ENCODE measurements around the gene COL23A1.
"Not testable (repeated sequence)": the region's sequence is repeated elsewhere in the genome, so short reads cannot be mapped to it uniquely, and the experiment has no call there.

Gene COL23A1

DNA sequence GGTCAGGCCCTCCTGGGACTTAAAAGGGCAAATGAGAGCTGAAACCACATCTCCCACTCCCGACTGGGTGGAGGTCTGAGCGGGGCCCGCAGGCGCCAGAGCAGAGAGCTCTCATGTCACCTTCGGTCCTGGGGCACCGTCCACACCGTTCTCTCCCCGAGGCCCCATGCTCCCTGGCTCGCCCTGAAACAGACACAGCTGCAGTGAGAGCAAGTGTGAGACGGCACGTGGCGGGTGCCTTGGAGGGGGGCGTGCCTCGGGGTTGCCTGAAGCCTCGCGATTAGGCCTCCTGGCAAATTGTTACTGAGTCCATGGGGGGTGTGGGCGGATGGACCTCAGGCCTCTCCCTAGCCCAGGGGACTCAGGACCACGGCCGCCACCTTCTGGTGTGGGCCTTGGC, 333.4 kb downstream of the COL23A1 start:
- no peak overlapping the region for H3K27ac ChIP-seq (ENCODE audit: extremely low read depth, low read depth, low read length)
- H3K9me3 ChIP-seq (ENCODE audit: control insufficient read depth, insufficient read depth, low read depth, low read length): no peaks in the 10 kb centered on the region
- H3K4me1 ChIP-seq (ENCODE audit: control insufficient read depth, insufficient read depth, low read length): no peaks in the 10 kb centered on the region
- ChIA-PET POLR2A (no interaction called here), CTCF (no interaction called here)
- no peaks in the 10 kb centered on the region for H3K36me3 ChIP-seq (ENCODE audit: control insufficient read depth in 2 of 2, insufficient read depth in 1 of 2, low read length in 2 of 2)
- TF ChIP-seq ZNF302 (tag by site-specific recombination; IDR thresholded peaks at IDR 0.05; ENCODE audit: low read depth) (no peak), ZBTB48 (tag by site-specific recombination; IDR thresholded peaks at IDR 0.05) (no peak), ZNF610 (tag by site-specific recombination; IDR thresholded peaks at IDR 0.05; ENCODE audit: borderline replicate concordance) (no peak)
- no peak overlapping the region for H3K4me3 ChIP-seq (ENCODE audit: low read depth, low read length)

DNA sequence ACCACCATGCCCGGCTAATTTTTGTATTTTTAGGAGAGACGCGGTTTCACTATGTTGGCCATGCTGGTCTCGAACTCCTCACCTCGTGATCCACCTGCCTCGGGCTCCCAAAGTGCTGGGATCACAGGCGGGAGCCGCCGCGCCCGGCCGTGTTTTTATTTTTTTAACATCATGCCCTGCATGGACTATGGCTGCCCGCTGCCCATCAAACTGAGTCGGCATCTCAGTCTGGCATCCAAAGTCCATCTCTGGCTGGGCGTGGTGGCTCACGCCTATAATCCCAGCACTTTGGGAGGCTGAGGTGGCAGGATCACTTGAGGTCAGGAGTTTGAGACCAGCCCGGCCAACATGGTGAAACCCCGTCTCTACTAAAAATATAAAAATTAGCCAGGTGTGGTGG, 336.6 kb downstream of the COL23A1 start:
- H3K36me3 ChIP-seq (ENCODE audit: control insufficient read depth in 2 of 2, insufficient read depth in 1 of 2, low read length in 2 of 2); H3K27ac ChIP-seq (ENCODE audit: extremely low read depth, low read depth, low read length); H3K4me1 ChIP-seq (ENCODE audit: control insufficient read depth, insufficient read depth, low read length); CTCF ChIA-PET; H3K9me3 ChIP-seq (ENCODE audit: control insufficient read depth, insufficient read depth, low read depth, low read length); H3K4me3 ChIP-seq (ENCODE audit: low read depth, low read length): not testable (repeated sequence)
- POLR2A ChIA-PET: interaction anchor here (0.6 kb wide), 1 partner anchor 8 kb away, joined by 3 read pairs; no protein-coding TSS in a partner anchor

DNA sequence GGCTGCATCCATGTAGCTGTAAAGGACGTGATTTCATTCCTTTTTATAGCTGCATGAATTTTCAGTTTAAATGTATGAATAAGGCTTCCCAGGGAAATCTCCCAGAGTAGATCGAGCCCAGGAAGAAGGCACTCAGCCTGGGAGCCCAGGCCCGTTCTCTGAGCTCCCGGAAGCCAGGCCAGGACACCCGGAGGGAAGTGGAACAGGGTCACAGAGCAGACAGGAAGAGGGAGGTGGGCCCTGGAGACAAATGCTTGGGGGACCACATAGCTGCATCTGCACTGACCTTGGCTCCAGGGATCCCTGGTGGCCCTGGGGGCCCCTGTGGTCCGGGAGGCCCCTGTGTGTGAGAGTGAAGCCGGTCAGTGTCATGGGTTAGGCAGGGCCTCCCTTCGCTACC, 337.9 kb downstream of the COL23A1 start:
- no peak overlapping the region for H3K27ac ChIP-seq (ENCODE audit: extremely low read depth, low read depth, low read length)
- no peaks in the 10 kb centered on the region for H3K36me3 ChIP-seq (ENCODE audit: control insufficient read depth in 2 of 2, insufficient read depth in 1 of 2, low read length in 2 of 2)
- POLR2A ChIA-PET: interaction anchor here (1.1 kb wide), 1 partner anchor 48 kb away, joined by 4 read pairs; the partner anchor contains the start of gene HNRNPAB
- CTCF ChIA-PET: interaction anchor here (1.1 to 2.2 kb wide), 2 partner anchors 17 to 338 kb away, joined by 3 to 13 read pairs; partner anchors contain the start of gene COL23A1
- no peaks in the 10 kb centered on the region for H3K4me1 ChIP-seq (ENCODE audit: control insufficient read depth, insufficient read depth, low read length)
- H3K9me3 ChIP-seq (ENCODE audit: control insufficient read depth, insufficient read depth, low read depth, low read length): no peaks in the 10 kb centered on the region
- TF ChIP-seq ZNF791 (tag by site-specific recombination; IDR thresholded peaks at IDR 0.05) (no peak), GLIS1 (tag by site-specific recombination; IDR thresholded peaks at IDR 0.05) (no peak), ZNF248 (tag by site-specific recombination; IDR thresholded peaks at IDR 0.05) (no peak), HOXA7 (CRISPR knock-in tag; IDR thresholded peaks at IDR 0.05; ENCODE audit: borderline replicate concordance) (no peak), ZSCAN16 (tag by site-specific recombination; IDR thresholded peaks at IDR 0.05) (no peak), ZNF776 (tag by site-specific recombination; IDR thresholded peaks at IDR 0.05; ENCODE audit: borderline replicate concordance) (no peak), ZNF292 (tag by site-specific recombination; IDR thresholded peaks at IDR 0.05; ENCODE audit: borderline replicate concordance, low read depth) (no peak), RBAK (tag by site-specific recombination; IDR thresholded peaks at IDR 0.05) (no peak), ZSCAN23 (tag by site-specific recombination; IDR thresholded peaks at IDR 0.05) (no peak), OSR2 (tag by site-specific recombination; IDR thresholded peaks at IDR 0.05) (no peak)
- TF ChIP-seq, protein P1, sequence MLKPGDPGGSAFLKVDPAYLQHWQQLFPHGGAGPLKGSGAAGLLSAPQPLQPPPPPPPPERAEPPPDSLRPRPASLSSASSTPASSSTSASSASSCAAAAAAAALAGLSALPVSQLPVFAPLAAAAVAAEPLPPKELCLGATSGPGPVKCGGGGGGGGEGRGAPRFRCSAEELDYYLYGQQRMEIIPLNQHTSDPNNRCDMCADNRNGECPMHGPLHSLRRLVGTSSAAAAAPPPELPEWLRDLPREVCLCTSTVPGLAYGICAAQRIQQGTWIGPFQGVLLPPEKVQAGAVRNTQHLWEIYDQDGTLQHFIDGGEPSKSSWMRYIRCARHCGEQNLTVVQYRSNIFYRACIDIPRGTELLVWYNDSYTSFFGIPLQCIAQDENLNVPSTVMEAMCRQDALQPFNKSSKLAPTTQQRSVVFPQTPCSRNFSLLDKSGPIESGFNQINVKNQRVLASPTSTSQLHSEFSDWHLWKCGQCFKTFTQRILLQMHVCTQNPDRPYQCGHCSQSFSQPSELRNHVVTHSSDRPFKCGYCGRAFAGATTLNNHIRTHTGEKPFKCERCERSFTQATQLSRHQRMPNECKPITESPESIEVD (tag by site-specific recombination; IDR thresholded peaks at IDR 0.05): no peak
- TF ChIP-seq, protein P2, sequence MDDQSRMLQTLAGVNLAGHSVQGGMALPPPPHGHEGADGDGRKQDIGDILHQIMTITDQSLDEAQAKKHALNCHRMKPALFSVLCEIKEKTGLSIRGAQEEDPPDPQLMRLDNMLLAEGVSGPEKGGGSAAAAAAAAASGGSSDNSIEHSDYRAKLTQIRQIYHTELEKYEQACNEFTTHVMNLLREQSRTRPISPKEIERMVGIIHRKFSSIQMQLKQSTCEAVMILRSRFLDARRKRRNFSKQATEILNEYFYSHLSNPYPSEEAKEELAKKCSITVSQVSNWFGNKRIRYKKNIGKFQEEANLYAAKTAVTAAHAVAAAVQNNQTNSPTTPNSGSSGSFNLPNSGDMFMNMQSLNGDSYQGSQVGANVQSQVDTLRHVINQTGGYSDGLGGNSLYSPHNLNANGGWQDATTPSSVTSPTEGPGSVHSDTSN (CRISPR knock-in tag; IDR thresholded peaks at IDR 0.05): no peak
- TF ChIP-seq, protein P3, sequence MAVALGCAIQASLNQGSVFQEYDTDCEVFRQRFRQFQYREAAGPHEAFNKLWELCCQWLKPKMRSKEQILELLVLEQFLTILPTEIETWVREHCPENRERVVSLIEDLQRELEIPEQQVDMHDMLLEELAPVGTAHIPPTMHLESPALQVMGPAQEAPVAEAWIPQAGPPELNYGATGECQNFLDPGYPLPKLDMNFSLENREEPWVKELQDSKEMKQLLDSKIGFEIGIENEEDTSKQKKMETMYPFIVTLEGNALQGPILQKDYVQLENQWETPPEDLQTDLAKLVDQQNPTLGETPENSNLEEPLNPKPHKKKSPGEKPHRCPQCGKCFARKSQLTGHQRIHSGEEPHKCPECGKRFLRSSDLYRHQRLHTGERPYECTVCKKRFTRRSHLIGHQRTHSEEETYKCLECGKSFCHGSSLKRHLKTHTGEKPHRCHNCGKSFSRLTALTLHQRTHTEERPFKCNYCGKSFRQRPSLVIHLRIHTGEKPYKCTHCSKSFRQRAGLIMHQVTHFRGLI (tag by site-specific recombination; IDR thresholded peaks at IDR 0.05): no peak
- no peak overlapping the region for H3K4me3 ChIP-seq (ENCODE audit: low read depth, low read length)

Measured in HEK293 (cell line).